Bronchial epithelial cell (primary cell): ENCODE data around the gene AGAP3. TPM values are rescaled to one million over a fixed set of nuclear protein-coding genes. Genes with fewer than 3 reads are reported as not detected.

ENCODE experiments used
- DNase-seq: peaks from one replicate; pipeline ENCODE4 v3.0.0-alpha.2; 2010; ENCODE audit warnings: low read depth
- FAIRE-seq: peaks from 2 replicates; lab custom pipeline; 2011; peaks lifted over from hg19 to GRCh38; lab: Jason Lieb, UNC
- H3K27me3 ChIP-seq: 2 replicates; pipeline ENCODE4 v1.5.1; 2011; ENCODE audit warnings: low read length; ENCODE audit not compliant: control insufficient read depth, insufficient read depth
- H3K36me3 ChIP-seq: 2 replicates; pipeline ENCODE4 v1.5.1; 2011; ENCODE audit warnings: low read length; ENCODE audit not compliant: control insufficient read depth, insufficient read depth
- H3K4me3 ChIP-seq: 2 replicates; pipeline ENCODE4 v1.5.1; 2011; ENCODE audit warnings: mild to moderate bottlenecking, low read depth, low read length, control low read depth
- CTCF ChIP-seq: IDR thresholded peaks from 2 replicates; pipeline ENCODE4 v1.5.1; 2011; ENCODE audit warnings: mild to moderate bottlenecking, moderate library complexity, low read length, control low read depth, inconsistent platforms; ENCODE audit not compliant: insufficient read depth, severe bottlenecking
- total RNA-seq: library from RNA; depleted of rRNA; stranded (reverse); fragments of >200 nt; gene quantifications from 2 replicates; pipeline ENCODE4 v1.2.1, GENCODE V29; 2014

Gene AGAP3
- total RNA-seq, 1 donor from 2014 or later: 52.7 TPM

DNA sequence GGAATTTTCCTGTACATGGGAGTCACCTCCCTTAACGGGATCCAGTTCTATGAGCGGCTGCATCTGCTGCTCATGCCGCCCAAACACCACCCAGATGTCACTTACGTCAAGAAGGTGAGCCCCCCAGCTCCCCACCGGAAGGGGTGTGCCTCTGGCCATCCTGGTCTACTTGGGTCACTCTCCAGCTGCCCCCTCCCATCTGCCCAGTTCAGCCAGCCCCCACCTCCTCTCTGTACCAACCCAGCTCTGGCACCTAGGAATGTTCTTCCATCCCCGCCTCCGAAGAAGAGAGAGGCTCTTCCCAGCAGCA, 10.7 kb upstream of the AGAP3 start:
- peaks cover 31% of the 10 kb centered on the region for H3K36me3 ChIP-seq
- FAIRE-seq: no peak
- no peak for DNase-seq
- no peak for TF ChIP-seq CTCF
- no peaks in the 10 kb centered on the region for H3K27me3 ChIP-seq
- H3K4me3 ChIP-seq: no peak overlapping the region

DNA sequence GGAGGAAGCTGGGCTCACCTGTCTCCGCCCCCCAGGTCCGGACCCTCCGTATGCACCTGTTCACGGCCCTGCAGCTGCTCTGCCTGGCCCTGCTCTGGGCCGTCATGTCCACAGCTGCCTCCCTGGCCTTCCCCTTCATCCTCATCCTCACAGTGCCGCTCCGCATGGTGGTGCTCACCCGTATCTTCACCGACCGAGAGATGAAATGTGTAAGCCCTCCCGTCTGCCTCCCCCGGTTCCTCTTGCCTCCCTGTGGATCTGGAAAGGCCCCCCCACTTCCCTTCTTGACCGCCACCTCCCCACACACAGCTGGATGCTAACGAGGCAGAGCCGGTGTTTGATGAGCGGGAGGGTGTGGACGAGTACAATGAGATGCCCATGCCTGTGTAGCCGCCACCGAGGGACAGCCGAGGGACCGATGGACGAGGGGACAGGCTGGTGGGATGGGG, 10.3 kb upstream of the AGAP3 start:
- DNase-seq (no peak), FAIRE-seq (no peak)
- no peak for TF ChIP-seq CTCF
- no peaks in the 10 kb centered on the region for H3K27me3 ChIP-seq
- H3K36me3 ChIP-seq: peaks cover 30% of the 10 kb centered on the region
- no peak overlapping the region for H3K4me3 ChIP-seq

GRCh38 chr7:151076863-151077704, 9.2 kb upstream of the AGAP3 start:
- no peak for DNase-seq
- peak; percentile 55 for TF ChIP-seq CTCF
- Histone ChIP-seq H3K27me3 (no peaks in the 10 kb centered on the region), H3K4me3 (no peak overlapping the region), H3K36me3 (peaks cover 27% of the 10 kb centered on the region)
- FAIRE-seq: no peak

- no peak for TF ChIP-seq CTCF
- no peaks in the 10 kb centered on the region for H3K27me3 ChIP-seq
- DNase-seq (no peak), FAIRE-seq (no peak)
- H3K4me3 ChIP-seq: no peak overlapping the region
- H3K36me3 ChIP-seq: peaks cover 27% of the 10 kb centered on the region
These were observed 8.5 kb upstream of the AGAP3 start for GRCh38 chr7:151077705-151078232.

DNA sequence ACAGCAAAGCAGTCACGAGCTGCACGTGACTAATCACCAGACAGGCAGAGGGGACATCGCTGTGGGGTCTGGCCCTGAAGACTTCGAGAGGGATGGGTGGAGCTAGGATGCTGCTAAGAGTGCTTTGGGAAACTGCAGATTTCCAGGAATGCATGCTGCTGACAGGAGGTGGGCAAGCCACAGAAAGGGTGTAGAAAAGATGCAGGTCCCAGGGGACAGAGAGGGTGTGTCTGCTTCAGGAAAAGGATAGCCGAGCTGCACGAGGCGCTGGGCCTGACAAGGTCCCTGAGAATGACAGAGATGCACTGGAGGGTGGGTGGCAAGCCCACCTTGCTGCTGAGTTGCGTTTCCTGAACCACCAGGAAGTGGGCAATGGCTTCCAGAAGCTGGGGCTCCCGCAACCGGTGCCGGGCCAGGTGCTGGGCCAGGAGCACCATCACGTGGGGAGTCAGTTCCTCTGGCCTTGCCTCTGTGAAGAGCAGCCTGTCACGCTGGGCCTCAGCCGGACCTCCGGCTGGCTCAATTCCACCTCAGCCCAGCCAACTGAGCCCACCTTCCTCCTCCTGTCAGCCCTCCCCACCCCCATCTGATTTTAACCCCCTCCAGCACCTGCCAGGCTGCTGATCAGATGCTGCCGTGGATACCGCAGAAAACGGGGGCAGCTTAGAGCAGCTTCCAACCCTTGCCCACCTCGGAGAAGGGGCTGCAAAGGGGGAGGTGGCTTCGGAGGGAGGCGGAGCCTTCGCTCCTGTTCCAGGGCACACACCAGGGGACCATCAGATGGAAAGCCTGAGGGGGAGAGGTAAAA, 7.8 kb upstream of the AGAP3 start:
- no peak overlapping the region for H3K4me3 ChIP-seq
- no peak for TF ChIP-seq CTCF
- FAIRE-seq (no peak), DNase-seq (no peak)
- H3K27me3 ChIP-seq: no peaks in the 10 kb centered on the region
- H3K36me3 ChIP-seq: peaks cover 27% of the 10 kb centered on the region
